ENCODE results near the gene AGBL4. TPM values are rescaled to one million over a fixed set of nuclear protein-coding genes. Genes with fewer than 3 reads are reported as not detected.

The AGBL4 gene
- polyA plus RNA-seq, 3 donors from 2014 or later = not detected

- DNase-seq = no peak
- Mint-ChIP-seq H3K4me3 (no peak overlapping the region), H3K9me3 (peaks cover 0 to 4% (median 0%) of the 10 kb centered on the region in 6 donors), H3K4me1 (no peaks in the 10 kb centered on the region), H3K27me3 (ENCODE audit: low read depth in 3 of 3) (peaks cover 0 to 6% (median 0%) of the 10 kb centered on the region in 3 donors), H3K27ac (no peak overlapping the region), H3K36me3 (no peaks in the 10 kb centered on the region)
Observed at GRCh38 chr1:48906729-48907128, 1117.0 kb downstream of the AGBL4 start.

GRCh38 chr1:48906164-48906563, 1117.6 kb downstream of the AGBL4 start:
- peaks cover 0 to 4% (median 0%) of the 10 kb centered on the region in 6 donors for H3K9me3 Mint-ChIP-seq
- no peak for DNase-seq
- no peak overlapping the region for H3K4me3 Mint-ChIP-seq
- H3K36me3 Mint-ChIP-seq = no peaks in the 10 kb centered on the region
- H3K4me1 Mint-ChIP-seq = no peaks in the 10 kb centered on the region
- peaks cover 0 to 6% (median 0%) of the 10 kb centered on the region in 3 donors for H3K27me3 Mint-ChIP-seq (ENCODE audit: low read depth in 3 of 3)
- no peak overlapping the region for H3K27ac Mint-ChIP-seq

GRCh38 chr1:48903291-48903690, 1120.5 kb downstream of the AGBL4 start:
- Mint-ChIP-seq H3K27ac (no peak overlapping the region), H3K36me3 (no peaks in the 10 kb centered on the region), H3K27me3 (ENCODE audit: low read depth in 3 of 3) (peaks cover 2 to 6% (median 2%) of the 10 kb centered on the region in 3 donors), H3K9me3 (peaks cover 0 to 5% (median 2%) of the 10 kb centered on the region in 6 donors), H3K4me1 (no peaks in the 10 kb centered on the region), H3K4me3 (no peak overlapping the region)
- DNase-seq = no peak

GRCh38 chr1:48898894-48899293, 1124.9 kb downstream of the AGBL4 start:
- no peak overlapping the region for H3K27ac Mint-ChIP-seq
- peaks cover 0 to 4% (median 1%) of the 10 kb centered on the region in 6 donors for H3K9me3 Mint-ChIP-seq
- no peaks in the 10 kb centered on the region for H3K4me1 Mint-ChIP-seq
- H3K4me3 Mint-ChIP-seq = no peak overlapping the region
- H3K36me3 Mint-ChIP-seq = no peaks in the 10 kb centered on the region
- H3K27me3 Mint-ChIP-seq (ENCODE audit: low read depth in 3 of 3) = peaks cover 2 to 3% (median 2%) of the 10 kb centered on the region in 3 donors
- DNase-seq = no peak

GRCh38 chr1:48889615-48890014, 1134.1 kb downstream of the AGBL4 start:
- DNase-seq = no peak
- H3K4me1 Mint-ChIP-seq = no peaks in the 10 kb centered on the region
- no peak overlapping the region for H3K4me3 Mint-ChIP-seq
- peaks cover 0 to 4% (median 3%) of the 10 kb centered on the region in 3 donors for H3K27me3 Mint-ChIP-seq (ENCODE audit: low read depth in 3 of 3)
- peaks cover 0 to 4% (median 0%) of the 10 kb centered on the region in 6 donors for H3K9me3 Mint-ChIP-seq
- H3K27ac Mint-ChIP-seq = no peak overlapping the region
- H3K36me3 Mint-ChIP-seq = no peaks in the 10 kb centered on the region

GRCh38 chr1:48889082-48889481, 1134.7 kb downstream of the AGBL4 start:
- H3K4me1 Mint-ChIP-seq = no peaks in the 10 kb centered on the region
- H3K4me3 Mint-ChIP-seq = no peak overlapping the region
- no peak overlapping the region for H3K27ac Mint-ChIP-seq
- DNase-seq = no peak
- H3K36me3 Mint-ChIP-seq = no peaks in the 10 kb centered on the region
- peaks cover 0 to 4% (median 0%) of the 10 kb centered on the region in 6 donors for H3K9me3 Mint-ChIP-seq
- H3K27me3 Mint-ChIP-seq (ENCODE audit: low read depth in 3 of 3) = peaks cover 0 to 4% (median 3%) of the 10 kb centered on the region in 3 donors

GRCh38 chr1:48887796-48888195, 1136.0 kb downstream of the AGBL4 start:
- Mint-ChIP-seq H3K27me3 (ENCODE audit: low read depth in 3 of 3) (peaks cover 2 to 4% (median 3%) of the 10 kb centered on the region in 3 donors), H3K4me1 (no peaks in the 10 kb centered on the region), H3K36me3 (no peaks in the 10 kb centered on the region), H3K27ac (no peak overlapping the region), H3K9me3 (peaks cover 0 to 3% (median 0%) of the 10 kb centered on the region in 6 donors), H3K4me3 (no peak overlapping the region)
- DNase-seq = no peak

- no peak overlapping the region for H3K27ac Mint-ChIP-seq
- no peak for DNase-seq
- H3K9me3 Mint-ChIP-seq = no peaks in the 10 kb centered on the region
- H3K27me3 Mint-ChIP-seq (ENCODE audit: low read depth in 3 of 3) = peaks cover 0 to 3% (median 3%) of the 10 kb centered on the region in 3 donors
- H3K4me3 Mint-ChIP-seq = no peak overlapping the region
- H3K4me1 Mint-ChIP-seq = no peaks in the 10 kb centered on the region
- H3K36me3 Mint-ChIP-seq = no peaks in the 10 kb centered on the region
Observed at GRCh38 chr1:48882020-48882419, 1141.7 kb downstream of the AGBL4 start.

- no peaks in the 10 kb centered on the region for H3K4me1 Mint-ChIP-seq
- no peak overlapping the region for H3K27ac Mint-ChIP-seq
- no peaks in the 10 kb centered on the region for H3K36me3 Mint-ChIP-seq
- H3K9me3 Mint-ChIP-seq = no peaks in the 10 kb centered on the region
- no peak overlapping the region for H3K4me3 Mint-ChIP-seq
- peaks cover 3% of the 10 kb centered on the region in 3 donors for H3K27me3 Mint-ChIP-seq (ENCODE audit: low read depth in 3 of 3)
- no peak for DNase-seq
Observed at GRCh38 chr1:48878191-48878940, 1145.4 kb downstream of the AGBL4 start.

- H3K4me1 Mint-ChIP-seq = no peaks in the 10 kb centered on the region
- H3K36me3 Mint-ChIP-seq = no peaks in the 10 kb centered on the region
- no peak overlapping the region for H3K4me3 Mint-ChIP-seq
- H3K27ac Mint-ChIP-seq = no peak overlapping the region
- no peaks in the 10 kb centered on the region for H3K9me3 Mint-ChIP-seq
- no peak for DNase-seq
- H3K27me3 Mint-ChIP-seq (ENCODE audit: low read depth in 3 of 3) = peaks cover 1 to 3% (median 3%) of the 10 kb centered on the region in 3 donors
Observed at GRCh38 chr1:48876330-48876785, 1147.4 kb downstream of the AGBL4 start.

GRCh38 chr1:48875552-48876329, 1148.0 kb downstream of the AGBL4 start:
- Mint-ChIP-seq H3K4me1 (no peaks in the 10 kb centered on the region), H3K27ac (no peak overlapping the region), H3K9me3 (no peaks in the 10 kb centered on the region), H3K27me3 (ENCODE audit: low read depth in 3 of 3) (peaks cover 1 to 4% (median 3%) of the 10 kb centered on the region in 3 donors), H3K36me3 (no peaks in the 10 kb centered on the region), H3K4me3 (no peak overlapping the region)
- DNase-seq = no peak

GRCh38 chr1:48873944-48874343, 1149.8 kb downstream of the AGBL4 start:
- no peak overlapping the region for H3K4me3 Mint-ChIP-seq
- no peak for DNase-seq
- H3K4me1 Mint-ChIP-seq = no peaks in the 10 kb centered on the region
- H3K27ac Mint-ChIP-seq = no peak overlapping the region
- H3K36me3 Mint-ChIP-seq = no peaks in the 10 kb centered on the region
- peaks cover 0 to 4% (median 1%) of the 10 kb centered on the region in 3 donors for H3K27me3 Mint-ChIP-seq (ENCODE audit: low read depth in 3 of 3)
- H3K9me3 Mint-ChIP-seq = no peaks in the 10 kb centered on the region

- Mint-ChIP-seq H3K4me3 (no peak overlapping the region), H3K27me3 (ENCODE audit: low read depth in 3 of 3) (peaks cover 0 to 4% (median 1%) of the 10 kb centered on the region in 3 donors), H3K4me1 (no peaks in the 10 kb centered on the region), H3K9me3 (peaks cover 0 to 3% (median 0%) of the 10 kb centered on the region in 6 donors), H3K36me3 (no peaks in the 10 kb centered on the region), H3K27ac (no peak overlapping the region)
- DNase-seq = no peak
Observed at GRCh38 chr1:48870596-48870995, 1153.2 kb downstream of the AGBL4 start.

Measured in immature natural killer cell (primary cell).